Activated CD8-positive, alpha-beta T cell treated with anti-CD3 and anti-CD28 coated beads for 36 hours (primary cell): ENCODE data around the gene RPS6KC1. TPM values are rescaled to one million over a fixed set of nuclear protein-coding genes. Genes with fewer than 3 reads are reported as not detected.
"Not testable (repeated sequence)": the region's sequence is repeated elsewhere in the genome, so short reads cannot be mapped to it uniquely, and the experiment has no call there.

Source experiments
- ATAC-seq: fragments of 200-7000 bp; cut with Tn5 transposase; one replicate; pipeline ENCODE4 v1.10.0; 2021; ENCODE audit warnings: mild to moderate bottlenecking, moderate library complexity
- CTCF ChIA-PET: fragments of 350-600 bp; sonication (Branson Sonifier 250); formaldehyde crosslinking; loops from one replicate; lab custom pipeline; 2021; ENCODE audit warnings: antibody characterized with exemption; lab: Charles Lee
- POLR2A ChIA-PET: fragments of 350-600 bp; sonication (Branson Sonifier 250); formaldehyde crosslinking; loops from one replicate; lab custom pipeline; 2021; ENCODE audit warnings: antibody characterized with exemption; lab: Charles Lee
- DNase-seq: peaks from one replicate; pipeline ENCODE4 v3.0.0-alpha.2; 2020
- H3K27ac Mint-ChIP-seq: one replicate; pipeline ENCODE4 v1.8.0; 2021; ENCODE audit warnings: mild to moderate bottlenecking, mixed read lengths
- H3K27me3 Mint-ChIP-seq: one replicate; pipeline ENCODE4 v1.8.0; 2021; ENCODE audit warnings: mixed read lengths
- H3K36me3 Mint-ChIP-seq: one replicate; pipeline ENCODE4 v1.8.0; 2021; ENCODE audit warnings: low read depth, mixed read lengths
- H3K4me1 Mint-ChIP-seq: one replicate; pipeline ENCODE4 v1.8.0; 2021; ENCODE audit warnings: low read depth, mixed read lengths
- H3K4me3 Mint-ChIP-seq: one replicate; pipeline ENCODE4 v1.8.0; 2021; ENCODE audit warnings: mild to moderate bottlenecking, moderate library complexity, mixed read lengths
- H3K9me3 Mint-ChIP-seq: one replicate; pipeline ENCODE4 v1.8.0; 2021; ENCODE audit warnings: mixed read lengths
- intact Hi-C: fragments of 100-400 bp; cut with micrococcal nuclease; formaldehyde crosslinking; loops from one replicate; pipeline ENCODE4 v1.10.0; 2022
- total RNA-seq, 2 experiments: library from RNA; stranded (reverse); gene quantifications; one replicate each; pipeline ENCODE4 v1.2.3, GENCODE V29; 2021
- TF ChIP-seq, protein P1 (sequence below): fragments of 200-600 bp; IDR thresholded peaks from one replicate; pipeline ENCODE4 v1.8.0; 2022; ENCODE audit warnings: antibody characterized with exemption, mild to moderate bottlenecking

The RPS6KC1 gene
- total RNA-seq, 2 experiments from 2014 or later = 5.3 TPM

DNA sequence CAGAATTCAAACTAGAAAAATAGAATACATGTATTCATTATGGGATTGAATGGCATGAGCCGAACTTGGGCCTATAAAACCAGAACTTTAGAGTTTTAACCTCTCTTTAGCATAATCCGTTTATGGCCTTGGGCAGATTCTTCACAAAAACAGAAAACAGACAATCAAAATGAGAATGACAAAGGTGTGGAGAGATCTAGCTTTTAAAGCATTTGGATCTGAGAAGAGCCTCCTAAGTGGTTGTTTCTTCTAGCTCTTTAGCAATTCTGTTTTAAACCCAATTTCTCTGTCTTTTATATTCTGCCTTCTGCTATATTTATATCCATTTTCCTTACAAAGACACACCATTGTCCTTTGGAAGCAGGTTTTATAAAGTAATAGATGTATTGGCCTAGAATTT, 160.2 kb downstream of the RPS6KC1 start:
- no peak overlapping the region for H3K4me3 Mint-ChIP-seq
- TF ChIP-seq, protein P1, sequence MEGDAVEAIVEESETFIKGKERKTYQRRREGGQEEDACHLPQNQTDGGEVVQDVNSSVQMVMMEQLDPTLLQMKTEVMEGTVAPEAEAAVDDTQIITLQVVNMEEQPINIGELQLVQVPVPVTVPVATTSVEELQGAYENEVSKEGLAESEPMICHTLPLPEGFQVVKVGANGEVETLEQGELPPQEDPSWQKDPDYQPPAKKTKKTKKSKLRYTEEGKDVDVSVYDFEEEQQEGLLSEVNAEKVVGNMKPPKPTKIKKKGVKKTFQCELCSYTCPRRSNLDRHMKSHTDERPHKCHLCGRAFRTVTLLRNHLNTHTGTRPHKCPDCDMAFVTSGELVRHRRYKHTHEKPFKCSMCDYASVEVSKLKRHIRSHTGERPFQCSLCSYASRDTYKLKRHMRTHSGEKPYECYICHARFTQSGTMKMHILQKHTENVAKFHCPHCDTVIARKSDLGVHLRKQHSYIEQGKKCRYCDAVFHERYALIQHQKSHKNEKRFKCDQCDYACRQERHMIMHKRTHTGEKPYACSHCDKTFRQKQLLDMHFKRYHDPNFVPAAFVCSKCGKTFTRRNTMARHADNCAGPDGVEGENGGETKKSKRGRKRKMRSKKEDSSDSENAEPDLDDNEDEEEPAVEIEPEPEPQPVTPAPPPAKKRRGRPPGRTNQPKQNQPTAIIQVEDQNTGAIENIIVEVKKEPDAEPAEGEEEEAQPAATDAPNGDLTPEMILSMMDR = no peak
- no peak overlapping the region for H3K27ac Mint-ChIP-seq
- DNase-seq = no peak
- H3K9me3 Mint-ChIP-seq = peaks cover 8% of the 10 kb centered on the region
- POLR2A ChIA-PET = no interaction called here
- intact Hi-C loops = no loop called here
- peaks cover 38% of the 10 kb centered on the region for H3K36me3 Mint-ChIP-seq
- no peaks in the 10 kb centered on the region for H3K27me3 Mint-ChIP-seq
- no peak for ATAC-seq
- CTCF ChIA-PET = no interaction called here
- H3K4me1 Mint-ChIP-seq = no peaks in the 10 kb centered on the region

DNA sequence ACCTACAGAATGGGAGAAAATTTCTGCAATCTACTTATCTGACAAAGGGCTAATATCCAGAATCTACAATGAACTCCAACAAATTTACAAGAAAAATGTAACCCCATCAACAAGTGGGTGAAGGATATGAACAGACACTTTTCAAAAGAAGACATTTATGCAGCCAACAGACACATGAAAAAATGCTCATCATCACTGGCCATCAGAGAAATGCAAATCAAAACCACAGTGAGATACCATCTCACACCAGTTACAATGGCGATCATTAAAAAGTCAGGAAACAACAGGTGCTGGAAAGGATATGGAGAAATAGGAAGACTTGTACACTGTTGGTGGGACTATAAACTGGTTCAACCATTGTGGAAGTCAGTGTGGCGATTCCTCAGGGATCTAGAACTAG, 168.0 kb downstream of the RPS6KC1 start:
- CTCF ChIA-PET, H3K4me1 Mint-ChIP-seq, ATAC-seq, intact Hi-C loops, H3K27ac Mint-ChIP-seq, H3K9me3 Mint-ChIP-seq, H3K4me3 Mint-ChIP-seq, H3K27me3 Mint-ChIP-seq, DNase-seq, H3K36me3 Mint-ChIP-seq, POLR2A ChIA-PET: not testable (repeated sequence)

DNA sequence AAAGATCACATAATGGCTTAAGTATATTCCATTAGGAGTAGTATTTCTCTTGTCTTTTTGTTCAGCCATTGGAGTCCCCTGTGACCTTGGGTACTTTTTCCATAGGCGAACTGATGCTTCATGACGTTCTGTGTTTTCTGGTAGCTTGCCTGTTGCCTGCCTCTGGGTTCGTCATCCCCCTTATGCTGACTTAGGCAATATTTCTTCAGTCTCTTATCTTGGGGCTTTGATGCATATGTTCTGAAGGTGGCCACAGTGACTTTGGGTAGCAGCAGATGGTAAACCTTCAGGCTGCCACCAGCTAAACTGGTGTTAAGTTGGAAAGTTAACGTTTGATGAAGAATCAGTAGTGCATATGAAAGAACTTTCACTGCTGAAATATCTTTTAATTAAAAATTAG, 170.2 kb downstream of the RPS6KC1 start:
- ATAC-seq = no peak
- no peak overlapping the region for H3K27ac Mint-ChIP-seq
- H3K4me1 Mint-ChIP-seq = no peaks in the 10 kb centered on the region
- TF ChIP-seq, protein P1 = no peak
- H3K27me3 Mint-ChIP-seq = no peaks in the 10 kb centered on the region
- no peaks in the 10 kb centered on the region for H3K9me3 Mint-ChIP-seq
- no peak for DNase-seq
- intact Hi-C loops = no loop called here
- CTCF ChIA-PET = no interaction called here
- H3K36me3 Mint-ChIP-seq = peaks cover 3% of the 10 kb centered on the region
- no peak overlapping the region for H3K4me3 Mint-ChIP-seq
- POLR2A ChIA-PET = no interaction called here

DNA sequence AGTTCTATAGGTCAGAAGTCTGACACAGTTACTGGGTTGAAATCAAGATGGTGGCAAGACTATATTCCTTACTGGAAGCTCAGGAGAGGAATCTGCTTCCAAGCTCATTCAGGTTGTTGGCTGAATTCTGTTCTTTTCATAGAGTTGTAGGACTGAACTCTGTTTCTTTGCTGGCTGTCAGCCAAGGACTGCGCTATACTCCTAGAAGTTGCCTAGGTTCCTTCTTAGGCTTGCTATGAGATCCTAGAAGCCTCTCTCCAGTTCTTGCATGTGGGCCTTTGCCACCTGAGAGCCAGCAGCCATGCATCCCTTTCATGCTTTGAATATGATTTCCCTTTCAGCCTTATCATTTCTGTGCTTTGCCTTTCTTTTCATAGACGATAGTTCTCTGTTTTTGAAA, 176.4 kb downstream of the RPS6KC1 start:
- TF ChIP-seq, protein P1 = no peak
- DNase-seq (no peak), ATAC-seq (no peak)
- ChIA-PET CTCF (no interaction called here), POLR2A (no interaction called here)
- H3K4me3 Mint-ChIP-seq = no peak overlapping the region
- H3K27me3 Mint-ChIP-seq = no peaks in the 10 kb centered on the region
- no peak overlapping the region for H3K27ac Mint-ChIP-seq
- no peaks in the 10 kb centered on the region for H3K9me3 Mint-ChIP-seq
- intact Hi-C loops = no loop called here
- H3K36me3 Mint-ChIP-seq = no peaks in the 10 kb centered on the region
- no peaks in the 10 kb centered on the region for H3K4me1 Mint-ChIP-seq

DNA sequence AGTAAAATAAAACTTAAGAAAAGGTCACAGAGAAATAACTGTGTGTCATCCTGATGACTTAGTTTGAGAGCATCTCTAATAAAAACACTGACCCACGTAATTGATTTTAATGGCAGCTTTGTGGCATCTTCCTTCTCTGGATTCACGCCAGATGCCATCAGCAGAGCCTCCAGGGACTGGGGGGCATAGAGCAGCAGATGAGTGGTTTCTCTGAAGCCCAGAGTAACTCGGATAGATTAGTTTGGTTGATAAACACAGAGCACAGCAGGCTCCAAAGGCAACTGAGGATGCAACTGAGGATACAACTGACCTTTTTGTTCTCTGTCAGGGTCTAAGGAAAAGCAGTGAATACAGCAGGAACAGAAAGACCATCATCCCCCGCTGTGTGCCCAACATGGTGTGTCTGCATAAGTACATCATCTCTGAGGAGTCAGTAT, 180.8 kb downstream of the RPS6KC1 start:
- TF ChIP-seq, protein P1 = no peak
- Mint-ChIP-seq H3K9me3 (no peaks in the 10 kb centered on the region), H3K27me3 (no peaks in the 10 kb centered on the region), H3K4me1 (no peaks in the 10 kb centered on the region), H3K4me3 (no peak overlapping the region), H3K36me3 (no peaks in the 10 kb centered on the region), H3K27ac (no peak overlapping the region)
- no peak for ATAC-seq
- no peak for DNase-seq
- intact Hi-C loops = no loop called here
- CTCF ChIA-PET = no interaction called here
- POLR2A ChIA-PET = no interaction called here

DNA sequence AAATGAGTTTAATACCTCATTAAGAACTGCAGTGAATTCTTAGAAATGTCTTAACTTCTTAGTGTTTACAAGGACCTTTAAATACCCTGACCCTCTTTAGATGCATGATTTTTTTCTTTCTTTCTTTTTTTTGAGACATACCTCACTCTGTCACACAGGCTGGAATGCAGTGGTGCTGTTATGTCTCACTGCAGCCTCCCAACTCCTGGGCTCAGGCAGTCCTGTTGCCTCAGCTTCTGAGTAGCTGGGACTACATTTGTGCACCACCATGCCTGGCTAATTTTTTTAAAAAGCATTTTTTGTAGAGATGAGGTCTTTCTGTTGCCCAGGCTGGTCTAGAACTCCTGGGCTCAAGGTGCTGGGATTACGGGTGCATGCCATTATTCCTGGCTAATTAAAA, 191.8 kb downstream of the RPS6KC1 start:
- TF ChIP-seq, protein P1 = no peak
- H3K36me3 Mint-ChIP-seq = peaks cover 2% of the 10 kb centered on the region
- no peaks in the 10 kb centered on the region for H3K4me1 Mint-ChIP-seq
- ChIA-PET CTCF (interaction anchor here (1.7 kb wide), 1 partner anchor 19 kb away, joined by 5 read pairs; no protein-coding TSS in a partner anchor), POLR2A (no interaction called here)
- no peak overlapping the region for H3K4me3 Mint-ChIP-seq
- H3K9me3 Mint-ChIP-seq = no peaks in the 10 kb centered on the region
- intact Hi-C loops = no loop called here
- ATAC-seq (no peak), DNase-seq (no peak)
- no peaks in the 10 kb centered on the region for H3K27me3 Mint-ChIP-seq
- no peak overlapping the region for H3K27ac Mint-ChIP-seq
